Calu3 (cell line): Measurements from ENCODE around the gene USH2A. TPM values are rescaled to one million over a fixed set of nuclear protein-coding genes. Genes with fewer than 3 reads are reported as not detected.

Experiments used
- BruUV-seq: library from RNA; stranded (reverse); fragments of 400-500 nt; replicated peaks from 2 replicates; lab custom pipeline; 2021; lab: Mats Ljungman, UMichigan
- CTCF ChIA-PET: fragments of 300-600 bp; sonication (Branson Sonifier 250); formaldehyde crosslinking; loops from one replicate; lab custom pipeline; 2022; ENCODE audit warnings: antibody characterized with exemption; lab: Charles Lee
- DNase-seq: peaks from one replicate; pipeline ENCODE4 v3.0.0; 2022
- H3K27ac Mint-ChIP-seq: one replicate; pipeline ENCODE4 v1.8.0; 2022; ENCODE audit warnings: mixed read lengths; ENCODE audit not compliant: unreplicated experiment
- H3K27me3 Mint-ChIP-seq: one replicate; pipeline ENCODE4 v1.8.0; 2022; ENCODE audit warnings: mixed read lengths; ENCODE audit not compliant: unreplicated experiment
- H3K36me3 Mint-ChIP-seq: one replicate; pipeline ENCODE4 v1.8.0; 2022; ENCODE audit warnings: mild to moderate bottlenecking, moderate library complexity, mixed read lengths; ENCODE audit not compliant: insufficient read depth, unreplicated experiment
- H3K4me1 Mint-ChIP-seq: one replicate; pipeline ENCODE4 v1.8.0; 2022; ENCODE audit warnings: mild to moderate bottlenecking, low read depth, mixed read lengths; ENCODE audit not compliant: unreplicated experiment
- H3K4me3 Mint-ChIP-seq: one replicate; pipeline ENCODE4 v1.8.0; 2022; ENCODE audit warnings: mild to moderate bottlenecking, low read depth, moderate library complexity, mixed read lengths; ENCODE audit not compliant: unreplicated experiment
- H3K9me3 Mint-ChIP-seq: one replicate; pipeline ENCODE4 v1.8.0; 2022; ENCODE audit warnings: low read depth, mixed read lengths; ENCODE audit not compliant: unreplicated experiment
- CTCF ChIP-seq: fragments of 200-600 bp; IDR thresholded peaks from one replicate; pipeline ENCODE4 v1.8.0; 2022; ENCODE audit warnings: antibody characterized with exemption; ENCODE audit not compliant: unreplicated experiment
- intact Hi-C: fragments of 100-400 bp; cut with micrococcal nuclease; formaldehyde crosslinking; loops from one replicate; pipeline ENCODE4 v1.10.0; 2022; ENCODE audit not compliant: unreplicated experiment
- total RNA-seq: library from RNA; stranded (reverse); gene quantifications from 2 replicates; pipeline ENCODE4 v1.2.3, GENCODE V29; 2022

The USH2A gene
- total RNA-seq, 1 experiment from 2014 or later, result not detected

- intact Hi-C loops, result no loop called here
- no peak for DNase-seq
- Mint-ChIP-seq H3K9me3 (no peaks in the 10 kb centered on the region), H3K36me3 (peaks cover 40% of the 10 kb centered on the region), H3K27me3 (no peaks in the 10 kb centered on the region), H3K4me1 (peaks cover 40% of the 10 kb centered on the region), H3K27ac (peak overlapping the region; percentile 71), H3K4me3 (no peak overlapping the region)
- CTCF ChIA-PET, result interaction anchor here (1.1 to 1.3 kb wide), 2 partner anchors 10 to 27 kb away, joined by 3 to 4 read pairs; no protein-coding TSS in a partner anchor
- no peak for TF ChIP-seq CTCF
- no TSS peak for BruUV-seq
These were observed 838.9 kb downstream of the USH2A start for GRCh38 chr1:215584389-215584788.

GRCh38 chr1:215583185-215583749 is 840.0 kb downstream of the USH2A start:
- intact Hi-C loops, result no loop called here
- peaks cover 40% of the 10 kb centered on the region for H3K4me1 Mint-ChIP-seq
- peak overlapping the region; percentile 71 for H3K27ac Mint-ChIP-seq
- TF ChIP-seq CTCF, result no peak
- no peaks in the 10 kb centered on the region for H3K27me3 Mint-ChIP-seq
- DNase-seq, result peak; percentile 70
- H3K4me3 Mint-ChIP-seq, result peak overlapping the region; percentile 51
- no TSS peak for BruUV-seq
- no peaks in the 10 kb centered on the region for H3K9me3 Mint-ChIP-seq
- CTCF ChIA-PET, result interaction anchor here (0.5 to 1.3 kb wide), 4 partner anchors 12 to 467 kb away, joined by 3 to 5 read pairs (median 4); no protein-coding TSS in a partner anchor
- peaks cover 51% of the 10 kb centered on the region for H3K36me3 Mint-ChIP-seq

GRCh38 chr1:215581896-215582295 is 841.4 kb downstream of the USH2A start:
- no TSS peak for BruUV-seq
- Mint-ChIP-seq H3K9me3 (no peaks in the 10 kb centered on the region), H3K27me3 (no peaks in the 10 kb centered on the region), H3K4me1 (peaks cover 40% of the 10 kb centered on the region), H3K36me3 (peaks cover 56% of the 10 kb centered on the region), H3K4me3 (no peak overlapping the region), H3K27ac (peak overlapping the region; percentile 62)
- intact Hi-C loops, result no loop called here
- CTCF ChIA-PET, result interaction anchor here (0.6 kb wide), 1 partner anchor 12 kb away, joined by 4 read pairs; no protein-coding TSS in a partner anchor
- no peak for TF ChIP-seq CTCF
- DNase-seq, result no peak
